Measurements from ENCODE around the gene CEPT1.

- TF ChIP-seq POLR2A (IDR thresholded peaks at IDR 0.05) (no peak), CTCF (IDR thresholded peaks at IDR 0.05) (no peak)
Observed at GRCh38 chr1:111221633-111222291, 81.7 kb downstream of the CEPT1 start.
